ENCODE results near the gene TCERG1L.
"Not testable (repeated sequence)": the region's sequence is repeated elsewhere in the genome, so short reads cannot be mapped to it uniquely, and the experiment has no call there.

- TF ChIP-seq CTCF (IDR thresholded peaks at IDR 0.05); REST (IDR thresholded peaks at IDR 0.05; ENCODE audit: low read depth, low read length); USF2 (IDR thresholded peaks at IDR 0.05; ENCODE audit: borderline replicate concordance, low read depth, low read length): not testable (repeated sequence)
These were observed 159.1 kb downstream of the TCERG1L start for GRCh38 chr10:131152456-131152855.
